H1 (cell line): ENCODE measurements around the gene TRAPPC12. TPM values are rescaled to one million over a fixed set of nuclear protein-coding genes. Genes with fewer than 3 reads are reported as not detected.

Experiments used
- CTCF ChIA-PET: fragments of 300-600 bp; sonication (Branson Sonifier 250); formaldehyde crosslinking; loops from one replicate; lab custom pipeline; 2021; ENCODE audit not compliant: partially characterized antibody; lab: Charles Lee
- POLR2A ChIA-PET: fragments of 300-600 bp; sonication (Branson Sonifier 250); formaldehyde crosslinking; loops from one replicate; lab custom pipeline; 2021; ENCODE audit warnings: inconsistent platforms; ENCODE audit not compliant: partially characterized antibody; lab: Charles Lee
- DNase-seq, 2 experiments: peaks; one replicate each; pipeline versions ENCODE4 v3.0.0 to v3.0.0-alpha.2; 2010 to 2022; ENCODE audit warnings: low spot score in 2 of 2, low read depth in 1 of 2, mixed read lengths in 1 of 2
- FAIRE-seq: peaks from 2 replicates; lab custom pipeline; 2011; peaks lifted over from hg19 to GRCh38; lab: Jason Lieb, UNC
- H2AFZ ChIP-seq: 2 replicates; pipeline ENCODE4 v1.8.1; 2012; ENCODE audit warnings: low read length, inconsistent platforms
- H2AK5ac ChIP-seq: 2 replicates; pipeline ENCODE4 v1.6.1; 2013; ENCODE audit warnings: low read depth, low read length
- H2BK120ac ChIP-seq: replicated peaks from 2 replicates; pipeline ENCODE3; 2013; ENCODE audit warnings: low read depth, low read length, inconsistent platforms
- H2BK12ac ChIP-seq: 2 replicates; pipeline ENCODE4 v1.6.1; 2013; ENCODE audit warnings: low read depth, low read length
- H2BK15ac ChIP-seq: 2 replicates; pipeline ENCODE4 v1.6.1; 2013; ENCODE audit warnings: low read length
- H2BK20ac ChIP-seq: 2 replicates; pipeline ENCODE4 v1.6.1; 2013; ENCODE audit warnings: low read length
- H2BK5ac ChIP-seq: 2 replicates; pipeline ENCODE4 v1.6.1; 2013; ENCODE audit warnings: low read depth, low read length
- H3K14ac ChIP-seq: 2 replicates; pipeline ENCODE4 v1.6.1; 2013; ENCODE audit warnings: inconsistent platforms; ENCODE audit not compliant: insufficient read length
- H3K18ac ChIP-seq: 2 replicates; pipeline ENCODE4 v1.6.1; 2013; ENCODE audit warnings: low read length; ENCODE audit errors: extremely low read depth
- H3K23ac ChIP-seq: 2 replicates; pipeline ENCODE4 v1.6.1; 2013; ENCODE audit warnings: inconsistent platforms; ENCODE audit not compliant: insufficient read length
- H3K23me2 ChIP-seq: 2 replicates; pipeline ENCODE4 v1.6.1; 2013; ENCODE audit warnings: low read depth, low read length
- H3K27ac ChIP-seq: 2 replicates; pipeline ENCODE4 v1.6.1; 2011; ENCODE audit warnings: low read depth, low read length, inconsistent platforms
- H3K27me3 ChIP-seq, 4 experiments: replicated peaks in 1 of 4; 1 replicate in 1 of 4; 2 replicates in 3 of 4; pipeline versions ENCODE4 v1.6.1 to v1.8.1; 2011 to 2013; ENCODE audit warnings: low read length in 3 of 4, mild to moderate bottlenecking in 3 of 4, inconsistent platforms in 2 of 4, mixed read lengths in 2 of 4, moderate library complexity in 1 of 4; ENCODE audit not compliant: control insufficient read depth in 3 of 4, insufficient read depth in 3 of 4; ENCODE audit errors: extremely low read depth in 1 of 4
- H3K36me3 ChIP-seq, 4 experiments: 2 replicates each; pipeline versions ENCODE4 v1.6.1 to v1.8.1; 2011 to 2013; ENCODE audit warnings: mild to moderate bottlenecking in 4 of 4, low read length in 3 of 4, moderate library complexity in 2 of 4, control low read depth in 1 of 4, inconsistent platforms in 1 of 4; ENCODE audit not compliant: insufficient read depth in 4 of 4, control insufficient read depth in 2 of 4
- H3K4ac ChIP-seq: replicated peaks from 2 replicates; pipeline ENCODE3; 2013; ENCODE audit warnings: low read length, low read depth, mixed read lengths, inconsistent platforms; ENCODE audit not compliant: insufficient read length
- H3K4me1 ChIP-seq, 4 experiments: replicated peaks in 1 of 4; 1 replicate in 1 of 4; 2 replicates in 3 of 4; pipeline versions ENCODE4 v1.6.1 to v1.8.1; 2011 to 2013; ENCODE audit warnings: low read length in 3 of 4, inconsistent platforms in 2 of 4, mixed read lengths in 1 of 4; ENCODE audit not compliant: insufficient read depth in 4 of 4, control insufficient read depth in 3 of 4
- H3K4me2 ChIP-seq, 2 experiments: 2 replicates each; pipeline versions ENCODE4 v1.6.1 to v1.8.1; 2011 to 2013; ENCODE audit warnings: low read depth in 2 of 2, low read length in 2 of 2, control low read depth in 1 of 2, inconsistent platforms in 1 of 2, mild to moderate bottlenecking in 1 of 2; ENCODE audit not compliant: insufficient read depth in 1 of 2
- H3K4me3 ChIP-seq, 4 experiments: fragments of 200-600, 300-600 bp in 1 of 4; sonication (generic), shearing (Covaris generic), sonication (Bioruptor Twin) in 1 of 4; 2 replicates each; pipeline versions ENCODE4 v1.5.1 to v1.8.1; 2011 to 2016; ENCODE audit warnings: low read length in 4 of 4, low read depth in 3 of 4, control low read depth in 2 of 4, inconsistent platforms in 2 of 4, mild to moderate bottlenecking in 2 of 4, mixed read lengths in 1 of 4, moderate library complexity in 1 of 4; ENCODE audit not compliant: insufficient read depth in 2 of 4; ENCODE audit errors: extremely low read depth in 1 of 4
- H3K56ac ChIP-seq: replicated peaks from 2 replicates; pipeline ENCODE3; 2013; ENCODE audit warnings: low read depth, mild to moderate bottlenecking, mixed read lengths, low read length, inconsistent platforms; ENCODE audit not compliant: insufficient read length
- H3K79me1 ChIP-seq: 2 replicates; pipeline ENCODE4 v1.6.1; 2013; ENCODE audit warnings: low read depth, low read length, control low read depth
- H3K79me2 ChIP-seq, 2 experiments: 2 replicates each; pipeline versions ENCODE4 v1.6.1 to v1.8.1; 2012 to 2013; ENCODE audit warnings: low read length in 2 of 2, mild to moderate bottlenecking in 2 of 2, inconsistent platforms in 1 of 2; ENCODE audit not compliant: insufficient read depth in 2 of 2, control insufficient read depth in 1 of 2
- H3K9ac ChIP-seq, 4 experiments: replicated peaks in 1 of 4; 1 replicate in 1 of 4; 2 replicates in 3 of 4; pipeline versions ENCODE4 v1.6.1 to v1.8.1; 2011 to 2013; ENCODE audit warnings: low read depth in 3 of 4, low read length in 3 of 4, control low read depth in 2 of 4, mild to moderate bottlenecking in 2 of 4, moderate library complexity in 2 of 4, inconsistent platforms in 1 of 4; ENCODE audit errors: extremely low read depth in 1 of 4
- H3K9me3 ChIP-seq, 2 experiments: 2 replicates each; pipeline versions ENCODE4 v1.6.1 to v1.8.1; 2012 to 2013; ENCODE audit warnings: mild to moderate bottlenecking in 2 of 2, moderate library complexity in 2 of 2, control low read depth in 1 of 2, inconsistent platforms in 1 of 2, low read depth in 1 of 2, low read length in 1 of 2, mixed read lengths in 1 of 2; ENCODE audit not compliant: insufficient read depth in 2 of 2
- H4K20me1 ChIP-seq, 2 experiments: replicated peaks in 1 of 2; 2 replicates each; pipeline versions ENCODE3 to v1.8.1; 2011 to 2013; ENCODE audit warnings: inconsistent platforms in 2 of 2, low read length in 2 of 2, mild to moderate bottlenecking in 1 of 2; ENCODE audit not compliant: insufficient read depth in 2 of 2, control insufficient read depth in 1 of 2
- H4K5ac ChIP-seq: 2 replicates; pipeline ENCODE4 v1.6.1; 2013; ENCODE audit warnings: low read length, low read depth, mixed read lengths, inconsistent platforms; ENCODE audit not compliant: insufficient read length
- H4K8ac ChIP-seq: 2 replicates; pipeline ENCODE4 v1.8.0; 2013; ENCODE audit warnings: mild to moderate bottlenecking, moderate library complexity, low read length, inconsistent platforms; ENCODE audit not compliant: insufficient read depth; ENCODE audit errors: extremely low read depth
- H4K91ac ChIP-seq: replicated peaks from 2 replicates; pipeline ENCODE3; 2013; ENCODE audit warnings: low read length, mixed read lengths, inconsistent platforms; ENCODE audit not compliant: insufficient read length
- CBX5 ChIP-seq: fragments of 300-800, 300-1000 bp; sonication (generic); IDR thresholded peaks from 2 replicates; pipeline ENCODE4 v1.7.1; 2016; ENCODE audit warnings: antibody characterized with exemption, low read length, low read depth
- CTBP2 ChIP-seq: IDR thresholded peaks from 2 replicates; pipeline ENCODE4 v1.7.0; 2011; ENCODE audit warnings: borderline replicate concordance, mild to moderate bottlenecking, moderate library complexity, mixed read lengths, low read length; ENCODE audit not compliant: insufficient read depth, insufficient read length
- CTCF ChIP-seq, 3 experiments: IDR thresholded peaks; 1 replicate in 2 of 3; 2 replicates in 1 of 3; pipeline versions ENCODE4 v1.5.1 to v1.6.1; 2011; ENCODE audit warnings: low read length in 3 of 3, mild to moderate bottlenecking in 3 of 3, inconsistent platforms in 2 of 3, low read depth in 1 of 3, moderate library complexity in 1 of 3; ENCODE audit not compliant: insufficient read depth in 1 of 3; ENCODE audit errors: control extremely low read depth in 1 of 3
- EP300 ChIP-seq, 2 experiments: IDR thresholded peaks; 1 replicate in 1 of 2; 2 replicates in 1 of 2; pipeline ENCODE4 v1.6.1; 2011 to 2012; ENCODE audit warnings: low read depth in 2 of 2, low read length in 2 of 2, mild to moderate bottlenecking in 2 of 2, borderline replicate concordance in 1 of 2, inconsistent platforms in 1 of 2, moderate library complexity in 1 of 2
- FOSL1 ChIP-seq: IDR thresholded peaks from 2 replicates; pipeline ENCODE4 v1.6.1; 2011; ENCODE audit warnings: mild to moderate bottlenecking, low read depth, low read length, moderate library complexity; ENCODE audit not compliant: insufficient read depth
- GABPA ChIP-seq: IDR thresholded peaks from 2 replicates; pipeline ENCODE4 v1.6.1; 2011; ENCODE audit warnings: mild to moderate bottlenecking, low read length, moderate library complexity, borderline replicate concordance; ENCODE audit not compliant: insufficient read depth
- GTF2F1 ChIP-seq: IDR thresholded peaks from 2 replicates; pipeline ENCODE4 v1.6.1; 2012; ENCODE audit warnings: low read depth, low read length, improper control_type of control experiment, borderline replicate concordance
- JUND ChIP-seq: IDR thresholded peaks from 2 replicates; pipeline ENCODE4 v1.6.1; 2011; ENCODE audit warnings: mild to moderate bottlenecking, improper control_type of control experiment, low read length
- MAFK ChIP-seq: IDR thresholded peaks from 2 replicates; pipeline ENCODE4 v1.6.1; 2012; ENCODE audit warnings: low read depth, mild to moderate bottlenecking, improper control_type of control experiment, low read length
- RFX5 ChIP-seq: IDR thresholded peaks from 2 replicates; pipeline ENCODE4 v1.6.1; 2011; ENCODE audit warnings: low read depth, low read length, improper control_type of control experiment, borderline replicate concordance
- SIX5 ChIP-seq: IDR thresholded peaks from 2 replicates; pipeline ENCODE4 v1.6.1; 2011; ENCODE audit warnings: mild to moderate bottlenecking, low read depth, low read length
- SP2 ChIP-seq: IDR thresholded peaks from 2 replicates; pipeline ENCODE4 v1.6.1; 2012; ENCODE audit warnings: mild to moderate bottlenecking, low read length, inconsistent platforms
- YY1 ChIP-seq: IDR thresholded peaks from 2 replicates; pipeline ENCODE4 v1.6.1; 2011; ENCODE audit warnings: low read depth, mild to moderate bottlenecking, low read length
- polyA plus RNA-seq, 7 experiments: library from polyadenylated mRNA; depleted of rRNA in 3 of 7; stranded (reverse) in 5 of 7; unstranded in 2 of 7; fragments of >200 nt in 5 of 7; fragments of 200-250 nt in 2 of 7; gene quantifications; 1 replicate in 5 of 7; 2 replicates in 1 of 7; 4 replicates in 1 of 7; pipeline versions ENCODE4 v1.2.1 to v1.2.3, GENCODE V29; 2011 to 2013; ENCODE audit warnings: missing spikeins in 2 of 7, mixed read lengths in 2 of 7
- total RNA-seq: library from RNA; stranded (reverse); fragmentation: NEBNext Ultra II Directional; extraction: Animal tissue kit (Norgen Biotek cat#: 25700); gene quantifications from 2 replicates; pipeline ENCODE4 v1.2.1, GENCODE V29; 2021

The TRAPPC12 gene
- total and polyA plus RNA-seq, 2 of the 8 experiments (the other 6 are each of a cell fraction or from before 2014, with no cell fraction given) = 35.0 to 67.3 TPM

DNA sequence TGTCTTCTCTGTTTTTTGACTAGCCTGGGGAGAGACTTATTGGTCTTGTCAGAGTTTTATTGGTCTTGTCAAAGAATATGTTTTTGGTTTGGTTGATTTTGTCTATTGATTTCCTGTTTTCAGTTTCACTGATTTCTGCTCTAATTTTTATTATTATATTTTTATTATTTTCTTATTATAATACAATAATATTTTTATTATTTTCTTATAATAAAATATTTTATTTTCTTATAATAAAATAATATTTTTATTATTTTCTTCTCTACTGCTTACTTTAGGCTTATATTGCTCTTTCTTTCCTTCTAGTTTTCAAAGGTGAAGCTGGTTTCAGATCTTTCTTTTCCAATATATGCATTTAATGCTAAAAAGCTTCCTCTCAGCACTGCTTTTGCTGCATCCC, 62.0 kb downstream of the TRAPPC12 start:
- no peaks in the 10 kb centered on the region for H3K27me3 ChIP-seq
- no peaks in the 10 kb centered on the region for H3K23me2 ChIP-seq
- H3K4ac ChIP-seq = no peak overlapping the region
- no peaks in the 10 kb centered on the region for H3K79me1 ChIP-seq
- no peak overlapping the region for H3K4me2 ChIP-seq
- no peaks in the 10 kb centered on the region for H3K79me2 ChIP-seq
- POLR2A ChIA-PET = no interaction called here
- H4K5ac ChIP-seq = no peak overlapping the region
- no peak overlapping the region for H3K56ac ChIP-seq
- H2BK12ac ChIP-seq = no peak overlapping the region
- H3K4me1 ChIP-seq = no peaks in the 10 kb centered on the region
- no peak overlapping the region for H2AK5ac ChIP-seq
- H3K27ac ChIP-seq = no peak overlapping the region
- no peak overlapping the region for H3K23ac ChIP-seq
- no peak for FAIRE-seq
- no peak overlapping the region for H3K9ac ChIP-seq
- no peak overlapping the region for H4K91ac ChIP-seq
- DNase-seq = no peak
- no peak overlapping the region for H3K4me3 ChIP-seq
- H3K9me3 ChIP-seq = no peaks in the 10 kb centered on the region
- no peak overlapping the region for H3K18ac ChIP-seq
- H2AFZ ChIP-seq = no peak overlapping the region
- H2BK5ac ChIP-seq = no peak overlapping the region
- CTCF ChIA-PET = interaction anchor here (1.3 to 4.7 kb wide), 5 partner anchors 12 to 22 kb away, joined by 3 to 33 read pairs (median 26); no protein-coding TSS in a partner anchor
- H4K20me1 ChIP-seq = peaks cover 0 to 2% of the 10 kb centered on the region in 2 experiments
- H2BK120ac ChIP-seq = no peak overlapping the region
- no peak overlapping the region for H3K14ac ChIP-seq
- H4K8ac ChIP-seq = no peak overlapping the region
- H2BK20ac ChIP-seq = no peak overlapping the region
- H3K36me3 ChIP-seq = peaks cover 4 to 13% (median 6%) of the 10 kb centered on the region in 4 experiments; a peak in 6 of 8 replicates
- H2BK15ac ChIP-seq = no peak overlapping the region
- TF ChIP-seq SP2 (no peak), RFX5 (no peak), JUND (no peak), SIX5 (no peak), EP300 (IDR thresholded peaks at IDR 0.05; ENCODE audit: borderline replicate concordance in 1 of 2, low read depth in 2 of 2, low read length in 2 of 2) (no peak), CTBP2 (no peak), GTF2F1 (no peak), MAFK (no peak), YY1 (no peak), GABPA (no peak), CTCF (IDR thresholded peaks at IDR 0.05; ENCODE audit: control extremely low read depth in 1 of 3, insufficient read depth in 1 of 3, low read depth in 1 of 3, low read length in 3 of 3) (no peak), CBX5 (no peak), FOSL1 (no peak)
